A549 (cell line): ENCODE data around the gene ERGIC1.

ENCODE experiments used
- CEBPB ChIP-seq, 2 experiments: fragments of >200 bp in 1 of 2; sonication (Bioruptor Twin) in 1 of 2; formaldehyde crosslinking in 1 of 2; IDR thresholded peaks; 2 replicates each; pipeline ENCODE4 v1.6.1; 2012 to 2016
- CHD2 ChIP-seq: fragments of 150-350 bp; IDR thresholded peaks from 2 replicates; pipeline ENCODE4 v1.6.1; 2014; ENCODE audit warnings: low read length; ENCODE audit not compliant: partially characterized antibody
- CTCF ChIP-seq: fragments of >200 bp; sonication (Bioruptor Twin); formaldehyde crosslinking; IDR thresholded peaks from 3 replicates; pipeline ENCODE4 v1.5.1; 2016
- EHF ChIP-seq: fragments of 250-450 bp; sonication (Bioruptor Pico); IDR thresholded peaks from 2 replicates; pipeline ENCODE4 v1.5.0; 2020; ENCODE audit warnings: mild to moderate bottlenecking
- HEYL ChIP-seq: fragments of 250-450 bp; sonication (Bioruptor Pico); IDR thresholded peaks from 2 replicates; pipeline ENCODE4 v1.8.0; 2021; ENCODE audit warnings: mild to moderate bottlenecking, moderate library complexity
- HOXB13 ChIP-seq: fragments of 250-450 bp; sonication (Bioruptor Pico); IDR thresholded peaks from 2 replicates; pipeline ENCODE4 v1.5.0; 2020; ENCODE audit warnings: low read depth, mild to moderate bottlenecking, moderate library complexity
- MAFK ChIP-seq: fragments of 450-650 bp; IDR thresholded peaks from 2 replicates; pipeline ENCODE4 v1.6.1; 2014; ENCODE audit not compliant: partially characterized antibody
- MAX ChIP-seq: IDR thresholded peaks from 2 replicates; pipeline ENCODE4 v1.6.1; 2012
- PHF8 ChIP-seq: fragments of 200-600 bp; sonication (generic); IDR thresholded peaks from 2 replicates; pipeline ENCODE4 v1.6.1; 2016; ENCODE audit warnings: low read depth, mild to moderate bottlenecking, antibody characterized with exemption, moderate library complexity, borderline replicate concordance
- POLR2A ChIP-seq: IDR thresholded peaks from 2 replicates; pipeline ENCODE4 v1.6.1; 2012; ENCODE audit warnings: mild to moderate bottlenecking, low read length
- RCOR1 ChIP-seq: fragments of 150-350 bp; IDR thresholded peaks from 2 replicates; pipeline ENCODE4 v1.6.1; 2014; ENCODE audit warnings: antibody characterized with exemption, low read length, low read depth
- REST ChIP-seq: fragments of 200-600 bp; sonication (generic); IDR thresholded peaks from 2 replicates; pipeline ENCODE4 v1.6.1; 2016; ENCODE audit warnings: antibody characterized with exemption, mild to moderate bottlenecking, moderate library complexity
- RFX5 ChIP-seq: fragments of 450-650 bp; IDR thresholded peaks from 2 replicates; pipeline ENCODE4 v1.7.1; 2014; ENCODE audit warnings: antibody characterized with exemption, mild to moderate bottlenecking, moderate library complexity
- ZC3H11A ChIP-seq: fragments of 450-650 bp; IDR thresholded peaks from 2 replicates; pipeline ENCODE4 v1.6.1; 2014; ENCODE audit warnings: antibody characterized with exemption, mild to moderate bottlenecking

- peak; percentile 89 for TF ChIP-seq CTCF
- TF ChIP-seq HOXB13 (CRISPR knock-in tag) = peak; percentile 96
- no peak for TF ChIP-seq HEYL
- TF ChIP-seq CEBPB (IDR thresholded peaks at IDR 0.05) = no peak
- TF ChIP-seq MAX = peak; percentile 78
- no peak for TF ChIP-seq PHF8
- no peak for TF ChIP-seq POLR2A
- no peak for TF ChIP-seq CHD2
- TF ChIP-seq MAFK = no peak
- TF ChIP-seq ZC3H11A = no peak
- TF ChIP-seq REST = no peak
- TF ChIP-seq RCOR1 = no peak
- TF ChIP-seq EHF (CRISPR knock-in tag) = peak; percentile 71; the same call in 1 of the 2 replicates
- TF ChIP-seq RFX5 = no peak
These were observed 98.4 kb downstream of the ERGIC1 start for GRCh38 chr5:172932313-172933017.
